Ishikawa (cell line): ENCODE data around the gene PRSS22.

Experiments used
- CEBPB ChIP-seq: IDR thresholded peaks from 2 replicates; pipeline ENCODE4 v1.6.1; 2012
- CREB1 ChIP-seq: IDR thresholded peaks from 2 replicates; pipeline ENCODE4 v1.6.1; 2012; ENCODE audit warnings: low read depth
- EGR1 ChIP-seq: IDR thresholded peaks from 2 replicates; pipeline ENCODE4 v1.6.1; 2012
- EP300 ChIP-seq: IDR thresholded peaks from 2 replicates; pipeline ENCODE4 v1.6.1; 2012; ENCODE audit warnings: borderline replicate concordance
- FOXM1 ChIP-seq: IDR thresholded peaks from 2 replicates; pipeline ENCODE4 v1.6.1; 2012; ENCODE audit warnings: low read depth, borderline replicate concordance
- MAX ChIP-seq: IDR thresholded peaks from 2 replicates; pipeline ENCODE4 v1.6.1; 2012
- NFIC ChIP-seq: IDR thresholded peaks from 2 replicates; pipeline ENCODE4 v1.6.1; 2012
- RAD21 ChIP-seq: IDR thresholded peaks from 2 replicates; pipeline ENCODE4 v1.6.1; 2012; ENCODE audit warnings: low read depth
- REST ChIP-seq: IDR thresholded peaks from 2 replicates; pipeline ENCODE4 v1.6.1; 2012; ENCODE audit warnings: low read depth, mild to moderate bottlenecking
- TAF1 ChIP-seq: IDR thresholded peaks from 2 replicates; pipeline ENCODE4 v1.6.1; 2012; ENCODE audit warnings: low read depth, mild to moderate bottlenecking
- TCF12 ChIP-seq: IDR thresholded peaks from 2 replicates; pipeline ENCODE4 v1.6.1; 2012; ENCODE audit warnings: low read depth
- TEAD4 ChIP-seq: IDR thresholded peaks from 2 replicates; pipeline ENCODE4 v1.6.1; 2012
- USF1 ChIP-seq: IDR thresholded peaks from 2 replicates; pipeline ENCODE4 v1.6.1; 2012
- YY1 ChIP-seq: IDR thresholded peaks from 2 replicates; pipeline ENCODE4 v1.6.1; 2012; ENCODE audit warnings: low read depth
- ZBTB7A ChIP-seq: IDR thresholded peaks from 2 replicates; pipeline ENCODE4 v1.6.1; 2012; ENCODE audit warnings: low read depth

PRSS22 gene

GRCh38 chr16:2826591-2827373 lies 31.2 kb downstream of the PRSS22 start:
- no peak for TF ChIP-seq FOXM1
- TF ChIP-seq MAX: no peak
- TF ChIP-seq NFIC: no peak
- no peak for TF ChIP-seq EGR1

GRCh38 chr16:2825906-2826305 lies 32.1 kb downstream of the PRSS22 start:
- TF ChIP-seq YY1: no peak
- TF ChIP-seq TEAD4: no peak
- no peak for TF ChIP-seq CREB1
- TF ChIP-seq REST: no peak
- TF ChIP-seq RAD21: no peak
- TF ChIP-seq ZBTB7A: no peak

GRCh38 chr16:2825049-2825742 lies 32.8 kb downstream of the PRSS22 start:
- TF ChIP-seq MAX (no peak), RAD21 (no peak)

- TF ChIP-seq FOXM1 (no peak), TEAD4 (no peak), RAD21 (no peak), TCF12 (no peak), NFIC (no peak), REST (no peak), EGR1 (no peak), ZBTB7A (no peak), MAX (no peak), EP300 (no peak), CREB1 (no peak), USF1 (no peak), TAF1 (no peak), YY1 (no peak), CEBPB (no peak)
These were observed 33.3 kb downstream of the PRSS22 start for GRCh38 chr16:2824626-2825025.

- TF ChIP-seq CREB1: no peak
- TF ChIP-seq TAF1: no peak
- no peak for TF ChIP-seq FOXM1
- TF ChIP-seq YY1: no peak
- TF ChIP-seq REST: no peak
These were observed 35.5 kb downstream of the PRSS22 start for GRCh38 chr16:2822496-2822895.
